Natural killer cell (primary cell): Measurements from ENCODE around the gene TRIM58. TPM values are rescaled to one million over a fixed set of nuclear protein-coding genes. Genes with fewer than 3 reads are reported as not detected.

Source experiments
- ATAC-seq, 3 donors: fragments of 150-1000 bp in 2 of 3; fragments of 200-7000 bp in 1 of 3; cut with Tn5 transposase; 1 replicate in 1 of 3; 2 replicates in 2 of 3; pipeline ENCODE4 v1.10.0; 2021; ENCODE audit warnings: mild to moderate bottlenecking in 2 of 3, moderate library complexity in 2 of 3
- DNase-seq, 2 donors: peaks; one replicate each; pipeline versions ENCODE4 v3.0.0 to v3.0.0-alpha.2; 2013 to 2021; ENCODE audit warnings: mixed read lengths in 1 of 2
- H3K27ac ChIP-seq: one replicate; pipeline ENCODE4 v1.5.1; 2013; ENCODE audit warnings: mild to moderate bottlenecking, low read length
- H3K27me3 ChIP-seq: one replicate; pipeline ENCODE4 v1.6.1; 2013; ENCODE audit warnings: low read length; ENCODE audit not compliant: control insufficient read depth, insufficient read depth
- H3K36me3 ChIP-seq: one replicate; pipeline ENCODE4 v1.6.1; 2013; ENCODE audit warnings: low read length; ENCODE audit not compliant: control insufficient read depth, insufficient read depth
- H3K4me1 ChIP-seq: one replicate; pipeline ENCODE4 v1.6.1; 2013; ENCODE audit warnings: low read length; ENCODE audit not compliant: control insufficient read depth, insufficient read depth
- H3K4me3 ChIP-seq: one replicate; pipeline ENCODE4 v1.5.1; 2013; ENCODE audit warnings: low read length
- H3K9me3 ChIP-seq: one replicate; pipeline ENCODE4 v1.6.1; 2013; ENCODE audit warnings: low read length; ENCODE audit not compliant: control insufficient read depth, insufficient read depth
- H3K27ac Mint-ChIP-seq, 2 donors: one replicate each; pipeline ENCODE4 v1.8.0; 2022; ENCODE audit warnings: mild to moderate bottlenecking in 2 of 2, mixed read lengths in 2 of 2, moderate library complexity in 1 of 2
- H3K27me3 Mint-ChIP-seq, 2 donors: one replicate each; pipeline ENCODE4 v1.8.0; 2022; ENCODE audit warnings: low read depth in 2 of 2, mixed read lengths in 2 of 2
- H3K36me3 Mint-ChIP-seq: one replicate; pipeline ENCODE4 v1.8.0; 2022; ENCODE audit warnings: mixed read lengths
- H3K4me1 Mint-ChIP-seq, 2 donors: one replicate each; pipeline ENCODE4 v1.8.0; 2022; ENCODE audit warnings: mixed read lengths in 2 of 2
- H3K4me3 Mint-ChIP-seq: one replicate; pipeline ENCODE4 v1.8.0; 2022; ENCODE audit warnings: mild to moderate bottlenecking, moderate library complexity, mixed read lengths
- H3K9me3 Mint-ChIP-seq, 2 donors: one replicate each; pipeline ENCODE4 v1.8.0; 2022; ENCODE audit warnings: mixed read lengths in 2 of 2
- WGBS: methylation state at CpG from one replicate; pipeline ENCODE4 v1.1.7; 2013; ENCODE audit warnings: missing lambda C conversion rate; ENCODE audit not compliant: insufficient coverage; 5-methylcytosine and 5-hydroxymethylcytosine counted together
- intact Hi-C: fragments of 100-400 bp; cut with micrococcal nuclease; formaldehyde crosslinking; loops from one replicate; pipeline ENCODE4 v1.14.2; 2022
- total RNA-seq, 4 donors: library from RNA; stranded (reverse); fragments of 120-200 nt in 1 of 4; gene quantifications; one replicate each; pipeline versions ENCODE4 v1.2.3 to v1.2.4, GENCODE V29; 2013 to 2022
- TF ChIP-seq, protein P1 (sequence below): fragments of 200-600 bp; IDR thresholded peaks from one replicate; pipeline ENCODE4 v1.8.0; 2022; ENCODE audit warnings: antibody characterized with exemption

The TRIM58 gene
- total RNA-seq, 3 donors from 2014 or later (not counting 1 experiment from before 2014, with no cell fraction given): 0.50 to 3.9 (median 1.9) TPM

DNA sequence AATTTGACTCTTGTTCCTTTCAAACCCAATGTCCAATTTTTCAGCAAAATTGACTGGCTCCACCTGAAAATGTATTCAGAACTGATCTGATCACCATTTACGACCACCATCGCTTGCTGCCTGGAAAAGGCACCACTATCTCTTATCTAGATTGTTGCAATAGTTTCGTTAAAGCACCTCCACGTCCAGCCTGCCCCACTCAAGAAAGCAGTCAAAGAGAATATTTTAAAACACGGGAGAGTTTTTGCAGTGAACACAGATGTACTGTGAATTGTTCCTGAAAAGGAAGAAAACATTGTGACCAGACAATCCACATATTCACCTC is 11.3 kb upstream of the TRIM58 start:
- WGBS: 94% methylated on average over 5 of the region's 5 CpGs
- Mint-ChIP-seq H3K9me3 (no peaks in the 10 kb centered on the region), H3K4me3 (no peak overlapping the region), H3K4me1 (no peaks in the 10 kb centered on the region), H3K36me3 (no peaks in the 10 kb centered on the region), H3K27me3 (no peaks in the 10 kb centered on the region), H3K27ac (no peak overlapping the region)
- no peak overlapping the region for H3K4me3 ChIP-seq
- intact Hi-C loops: no loop called here
- H3K27ac ChIP-seq: no peak overlapping the region
- DNase-seq (no peak), ATAC-seq (no peak)
- no peaks in the 10 kb centered on the region for H3K9me3 ChIP-seq
- no peaks in the 10 kb centered on the region for H3K27me3 ChIP-seq
- no peaks in the 10 kb centered on the region for H3K4me1 ChIP-seq
- H3K36me3 ChIP-seq: no peaks in the 10 kb centered on the region
- TF ChIP-seq, protein P1, sequence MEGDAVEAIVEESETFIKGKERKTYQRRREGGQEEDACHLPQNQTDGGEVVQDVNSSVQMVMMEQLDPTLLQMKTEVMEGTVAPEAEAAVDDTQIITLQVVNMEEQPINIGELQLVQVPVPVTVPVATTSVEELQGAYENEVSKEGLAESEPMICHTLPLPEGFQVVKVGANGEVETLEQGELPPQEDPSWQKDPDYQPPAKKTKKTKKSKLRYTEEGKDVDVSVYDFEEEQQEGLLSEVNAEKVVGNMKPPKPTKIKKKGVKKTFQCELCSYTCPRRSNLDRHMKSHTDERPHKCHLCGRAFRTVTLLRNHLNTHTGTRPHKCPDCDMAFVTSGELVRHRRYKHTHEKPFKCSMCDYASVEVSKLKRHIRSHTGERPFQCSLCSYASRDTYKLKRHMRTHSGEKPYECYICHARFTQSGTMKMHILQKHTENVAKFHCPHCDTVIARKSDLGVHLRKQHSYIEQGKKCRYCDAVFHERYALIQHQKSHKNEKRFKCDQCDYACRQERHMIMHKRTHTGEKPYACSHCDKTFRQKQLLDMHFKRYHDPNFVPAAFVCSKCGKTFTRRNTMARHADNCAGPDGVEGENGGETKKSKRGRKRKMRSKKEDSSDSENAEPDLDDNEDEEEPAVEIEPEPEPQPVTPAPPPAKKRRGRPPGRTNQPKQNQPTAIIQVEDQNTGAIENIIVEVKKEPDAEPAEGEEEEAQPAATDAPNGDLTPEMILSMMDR: no peak

DNA sequence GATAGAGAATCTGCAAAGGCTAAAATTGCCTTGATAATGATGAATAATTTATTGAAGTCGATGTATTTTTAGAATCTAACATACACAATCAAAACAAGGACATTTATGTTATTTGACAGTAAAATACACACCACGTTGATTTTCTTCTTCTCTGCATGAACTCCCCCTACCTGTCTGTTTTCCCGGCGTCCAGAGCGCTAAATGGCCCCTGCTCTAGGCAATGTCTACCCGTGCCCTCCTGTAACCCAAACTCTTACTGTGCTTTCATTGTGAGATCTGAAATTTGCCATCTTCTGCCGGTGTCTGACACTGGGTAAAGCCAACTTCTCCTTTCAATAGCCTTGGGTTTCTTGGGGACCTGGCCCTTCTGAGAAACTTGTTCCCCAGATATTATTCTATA is 8.6 kb upstream of the TRIM58 start:
- TF ChIP-seq, protein P1: no peak
- H3K9me3 ChIP-seq: no peaks in the 10 kb centered on the region

DNA sequence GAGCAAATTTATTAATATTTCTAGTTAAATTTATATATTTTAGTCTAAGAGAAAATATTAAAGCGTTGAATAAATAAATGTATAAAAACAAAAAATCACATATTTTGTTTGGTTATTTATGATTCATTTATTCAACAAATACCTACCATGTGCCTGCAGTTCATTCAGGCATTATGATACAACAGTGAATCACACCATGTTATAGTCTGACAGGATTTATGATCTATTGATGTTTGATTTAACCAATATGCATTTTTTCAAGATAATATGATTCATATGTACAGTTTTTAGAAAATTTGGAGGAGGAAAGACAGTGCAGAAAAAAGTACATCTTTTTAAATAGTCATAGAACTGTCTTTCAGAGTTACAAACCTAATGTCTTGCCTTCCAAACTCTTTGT is 7.4 kb upstream of the TRIM58 start:
- WGBS: no CpG with 5 or more reads among the region's 1 CpG
- no peak for ATAC-seq
- DNase-seq: no peak
- no peaks in the 10 kb centered on the region for H3K4me1 ChIP-seq
- H3K27ac ChIP-seq: no peak overlapping the region
- no peaks in the 10 kb centered on the region for H3K36me3 ChIP-seq
- Mint-ChIP-seq H3K36me3 (no peaks in the 10 kb centered on the region), H3K27ac (no peak overlapping the region), H3K27me3 (peaks cover 7% of the 10 kb centered on the region in 2 donors), H3K4me3 (no peak overlapping the region), H3K9me3 (peaks cover 0 to 2% of the 10 kb centered on the region in 2 donors), H3K4me1 (no peaks in the 10 kb centered on the region)
- H3K4me3 ChIP-seq: no peak overlapping the region
- intact Hi-C loops: no loop called here
- TF ChIP-seq, protein P1: no peak
- H3K9me3 ChIP-seq: no peaks in the 10 kb centered on the region
- H3K27me3 ChIP-seq: no peaks in the 10 kb centered on the region

More for the DNA sequence above, 8.6 kb upstream of the TRIM58 start:
- Histone ChIP-seq H3K4me1 (no peaks in the 10 kb centered on the region), H3K27me3 (no peaks in the 10 kb centered on the region), H3K4me3 (no peak overlapping the region), H3K36me3 (no peaks in the 10 kb centered on the region), H3K27ac (no peak overlapping the region)
- intact Hi-C loops: no loop called here
- DNase-seq (no peak), ATAC-seq (no peak)
- Mint-ChIP-seq H3K27ac (no peak overlapping the region), H3K4me1 (no peaks in the 10 kb centered on the region), H3K27me3 (peaks cover 6 to 7% of the 10 kb centered on the region in 2 donors), H3K4me3 (no peak overlapping the region), H3K36me3 (no peaks in the 10 kb centered on the region), H3K9me3 (peaks cover 0 to 2% of the 10 kb centered on the region in 2 donors)
- 92% methylated on average over 7 of the region's 7 CpGs for WGBS

DNA sequence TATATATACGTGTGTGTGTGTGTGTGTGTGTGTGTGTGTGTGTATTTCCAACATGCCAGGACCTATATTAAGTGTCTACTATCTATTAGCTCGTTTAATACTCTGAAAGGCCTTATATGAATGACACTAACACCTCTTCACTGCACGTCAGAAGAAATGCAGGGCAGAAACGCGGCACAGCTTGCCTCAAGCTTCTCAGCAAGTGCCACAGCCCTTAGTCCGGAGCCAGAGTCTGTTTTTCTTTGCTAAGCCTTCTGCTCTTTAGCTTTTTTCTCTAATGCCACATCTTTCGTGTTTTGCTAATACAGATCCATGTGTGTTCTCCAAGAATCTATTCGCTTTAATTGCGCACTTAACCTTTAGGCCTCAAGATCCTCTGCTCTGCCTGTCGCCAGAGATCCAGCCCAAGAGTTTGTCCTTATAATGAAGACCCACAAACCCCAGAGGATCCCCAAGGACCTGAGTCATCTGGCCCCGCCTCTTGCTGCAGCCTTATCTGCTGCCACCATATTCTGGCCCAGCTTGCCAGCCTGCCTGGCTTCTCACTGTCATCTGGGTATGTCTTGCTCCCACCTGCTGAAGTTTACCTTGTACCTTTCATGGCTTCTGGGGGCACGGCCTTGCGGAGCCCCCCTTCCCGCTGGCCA is 2.0 kb upstream of the TRIM58 start:
- no peak for ATAC-seq
- Mint-ChIP-seq H3K36me3 (no peaks in the 10 kb centered on the region), H3K4me3 (no peak overlapping the region), H3K4me1 (peaks cover 12 to 13% of the 10 kb centered on the region in 2 donors), H3K27me3 (peaks cover 25 to 32% of the 10 kb centered on the region in 2 donors), H3K9me3 (peaks cover 0 to 2% of the 10 kb centered on the region in 2 donors), H3K27ac (no peak overlapping the region)
- WGBS: 82% methylated on average over 13 of the region's 14 CpGs
- Histone ChIP-seq H3K4me1 (peaks cover 6% of the 10 kb centered on the region), H3K4me3 (no peak overlapping the region), H3K36me3 (no peaks in the 10 kb centered on the region), H3K27me3 (peaks cover 4% of the 10 kb centered on the region), H3K27ac (no peak overlapping the region), H3K9me3 (no peaks in the 10 kb centered on the region)
- TF ChIP-seq, protein P1: no peak
- intact Hi-C loops: no loop called here
- no peak for DNase-seq
